AG09309 (cell line): ENCODE data around the gene AGK.
"Not testable (repeated sequence)": the region's sequence is repeated elsewhere in the genome, so short reads cannot be mapped to it uniquely, and the experiment has no call there.

ENCODE experiments used
- DNase-seq: peaks from one replicate; pipeline ENCODE4 v3.0.0-alpha.2; 2010; ENCODE audit warnings: low read depth
- H3K4me3 ChIP-seq: 2 replicates; pipeline ENCODE4 v1.5.1; 2011; ENCODE audit warnings: mild to moderate bottlenecking, low read depth, low read length, moderate library complexity; ENCODE audit not compliant: control insufficient read depth
- CTCF ChIP-seq: IDR thresholded peaks from 2 replicates; pipeline ENCODE4 v1.5.1; 2011; ENCODE audit warnings: mild to moderate bottlenecking, low read depth, low read length, inconsistent platforms; ENCODE audit not compliant: insufficient read depth, control insufficient read depth; ENCODE audit errors: missing control alignments

Gene AGK

DNA sequence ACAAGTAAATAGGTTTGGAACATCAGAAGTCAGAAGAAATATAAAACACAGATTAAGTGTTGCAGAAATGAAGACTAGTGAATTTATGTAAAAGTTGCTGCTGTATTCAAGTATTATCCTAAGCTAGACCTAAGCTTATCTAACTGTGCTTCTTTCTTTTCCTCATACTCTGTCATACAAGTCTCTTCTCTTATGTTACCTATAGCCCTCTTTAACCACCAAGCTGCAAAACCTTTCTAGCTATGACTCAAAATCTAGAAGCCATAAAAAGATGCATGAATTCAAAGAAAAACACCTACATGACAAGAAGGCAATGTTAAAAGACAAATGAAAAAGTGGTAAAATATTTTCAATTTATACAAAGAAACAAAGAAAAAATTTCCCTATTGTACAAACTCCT is 127.8 kb downstream of the AGK start:
- no peak overlapping the region for H3K4me3 ChIP-seq
- no peak for DNase-seq
- TF ChIP-seq CTCF, result no peak

DNA sequence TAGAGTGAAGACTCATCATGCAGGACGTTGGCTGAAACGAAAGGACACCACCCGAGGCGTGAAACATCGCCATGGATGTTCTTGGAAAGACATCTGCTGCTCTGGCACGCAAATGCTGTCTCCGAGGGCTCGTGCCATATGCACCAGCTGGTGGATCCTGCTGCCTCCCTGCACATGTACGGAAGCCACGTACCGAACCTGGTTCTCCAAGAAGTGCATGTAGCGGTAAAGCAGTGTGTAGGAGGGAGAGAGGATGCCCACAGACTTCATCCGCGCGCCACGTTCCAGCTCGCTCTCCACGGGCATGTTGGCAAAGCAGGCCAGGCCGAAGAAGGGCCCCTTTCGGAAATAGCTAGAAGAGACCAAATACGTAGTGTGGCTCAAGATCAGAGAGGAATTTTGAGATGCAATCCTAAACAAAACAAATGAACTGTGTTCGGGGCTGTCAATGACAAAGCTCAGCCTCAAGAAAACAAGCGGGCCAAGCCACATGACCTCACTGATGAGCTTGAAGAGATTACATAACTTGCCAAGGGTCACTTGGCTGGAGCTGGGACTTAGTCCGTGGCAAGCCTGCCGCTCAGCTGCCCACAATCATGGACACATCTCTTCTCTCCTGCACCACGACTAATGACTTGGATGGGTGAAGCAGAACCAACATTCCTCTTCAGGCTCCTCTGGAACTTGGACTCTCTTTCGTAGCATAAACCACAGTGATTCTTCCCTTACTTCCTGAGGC is 134.2 kb downstream of the AGK start:
- no peak for DNase-seq
- no peak overlapping the region for H3K4me3 ChIP-seq
- no peak for TF ChIP-seq CTCF

GRCh38 chr7:141686074-141686473 is 134.9 kb downstream of the AGK start:
- DNase-seq, result no peak
- H3K4me3 ChIP-seq, result no peak overlapping the region
- TF ChIP-seq CTCF, result no peak

DNA sequence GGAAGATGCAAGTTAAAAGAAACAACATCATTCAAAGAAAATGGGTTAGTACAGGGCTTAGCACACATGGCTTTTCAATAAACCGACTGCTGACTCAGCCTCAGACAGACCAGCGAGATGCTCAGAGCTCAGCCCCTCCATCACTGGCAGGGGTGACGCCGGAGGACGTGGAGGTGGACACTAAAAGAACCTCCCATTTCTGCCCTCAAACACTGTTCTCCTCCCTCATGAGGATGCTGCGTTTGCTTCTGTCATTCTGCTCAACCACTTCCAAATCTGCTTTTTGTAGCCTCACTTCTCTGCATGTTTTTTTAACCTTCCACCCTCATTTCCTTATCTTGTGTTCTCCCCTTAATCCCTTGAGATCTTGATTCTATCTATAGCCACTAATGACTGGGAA is 135.5 kb downstream of the AGK start:
- no peak for DNase-seq
- no peak for TF ChIP-seq CTCF
- no peak overlapping the region for H3K4me3 ChIP-seq

DNA sequence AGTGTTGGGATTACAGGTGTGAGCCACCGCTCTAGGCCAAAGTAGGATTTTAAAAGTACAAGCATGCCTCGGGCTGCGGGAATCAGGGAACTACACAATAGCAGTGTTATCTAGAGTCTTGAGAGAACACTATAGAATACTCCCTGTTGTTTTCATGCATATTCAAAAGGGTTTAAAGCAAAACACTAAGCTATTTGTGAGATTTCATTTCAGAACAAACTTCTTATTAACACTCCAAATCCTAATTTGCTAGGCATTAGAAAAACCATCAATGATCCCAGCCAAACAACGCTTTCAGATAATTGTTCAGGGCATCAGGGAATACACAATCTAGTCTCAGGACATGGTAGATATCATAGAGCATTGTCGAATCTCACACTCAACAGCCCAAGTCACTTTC is 136.8 kb downstream of the AGK start:
- no peak overlapping the region for H3K4me3 ChIP-seq
- no peak for TF ChIP-seq CTCF
- no peak for DNase-seq

DNA sequence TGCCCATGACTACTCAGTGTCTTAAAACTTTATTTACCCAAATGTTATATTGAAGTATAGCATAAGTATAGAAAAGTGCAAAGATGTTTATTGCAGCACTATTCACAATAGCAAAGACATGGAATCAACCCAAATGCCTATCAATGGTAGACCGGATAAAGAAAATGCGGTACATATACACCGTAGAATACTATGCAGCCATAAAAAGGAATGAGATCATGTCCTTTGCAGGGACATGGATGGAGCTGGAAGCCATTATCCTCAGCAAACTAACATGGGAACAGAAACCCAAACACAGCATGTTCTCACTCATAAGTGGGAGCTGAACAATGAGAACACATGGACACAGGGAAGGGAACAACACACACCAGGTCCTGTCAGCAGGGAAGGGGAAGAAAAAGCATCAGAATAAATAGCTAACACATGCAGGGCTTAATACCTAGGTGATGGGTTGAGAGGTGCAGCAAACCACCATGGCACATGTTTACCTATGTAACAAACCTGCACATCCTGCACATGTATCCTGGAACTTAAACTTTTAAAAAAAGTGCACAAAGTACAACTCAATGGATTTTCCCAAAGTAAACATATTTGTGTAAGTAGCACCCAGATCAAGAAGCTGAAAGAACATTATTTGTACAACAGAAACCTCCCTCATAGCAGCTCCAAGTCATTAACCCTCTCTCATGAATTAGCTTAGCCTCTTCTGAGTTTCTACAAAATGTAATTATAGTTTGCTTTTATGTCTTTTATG is 138.0 kb downstream of the AGK start:
- not testable (repeated sequence) for H3K4me3 ChIP-seq, DNase-seq

DNA sequence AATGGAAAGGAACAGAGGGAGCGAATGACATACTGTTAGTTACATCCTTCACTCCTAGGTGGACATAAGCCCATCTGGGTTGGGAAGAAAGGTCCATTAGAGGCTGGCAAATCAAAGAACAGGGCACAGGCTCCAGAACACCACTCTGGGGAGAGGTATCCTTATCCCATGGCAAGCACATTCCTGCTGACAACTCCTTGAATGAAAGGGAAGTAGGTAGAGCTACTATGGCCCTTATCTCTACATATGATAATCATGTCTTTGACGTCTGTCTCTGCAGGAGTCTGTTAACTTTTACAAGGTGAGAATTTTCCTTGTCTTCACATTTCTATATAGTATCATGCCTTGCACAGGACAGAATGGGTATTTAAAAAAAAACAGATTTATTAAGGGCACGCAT is 140.3 kb downstream of the AGK start:
- no peak for DNase-seq
- no peak for TF ChIP-seq CTCF
- no peak overlapping the region for H3K4me3 ChIP-seq
